IgD-negative memory B cell (primary cell): ENCODE data around the gene ZNF790. TPM values are rescaled to one million over a fixed set of nuclear protein-coding genes. Genes with fewer than 3 reads are reported as not detected.

Experiments
- H3K27ac Mint-ChIP-seq, 3 donors: one replicate each; pipeline ENCODE4 v1.8.0; 2020 to 2022; ENCODE audit warnings: mild to moderate bottlenecking in 3 of 3, mixed read lengths in 3 of 3, moderate library complexity in 1 of 3
- H3K27me3 Mint-ChIP-seq: one replicate; pipeline ENCODE4 v1.8.0; 2021; ENCODE audit warnings: mixed read lengths
- H3K36me3 Mint-ChIP-seq: one replicate; pipeline ENCODE4 v1.8.0; 2020; ENCODE audit warnings: mild to moderate bottlenecking, mixed read lengths
- H3K4me1 Mint-ChIP-seq, 3 donors: one replicate each; pipeline ENCODE4 v1.8.0; 2020 to 2022; ENCODE audit warnings: mixed read lengths in 3 of 3, mild to moderate bottlenecking in 1 of 3
- H3K4me3 Mint-ChIP-seq, 4 donors: one replicate each; pipeline ENCODE4 v1.8.0; 2020 to 2022; ENCODE audit warnings: mild to moderate bottlenecking in 4 of 4, mixed read lengths in 4 of 4, moderate library complexity in 3 of 4
- H3K9me3 Mint-ChIP-seq, 3 donors: one replicate each; pipeline ENCODE4 v1.8.0; 2020 to 2021; ENCODE audit warnings: mixed read lengths in 3 of 3, mild to moderate bottlenecking in 1 of 3
- polyA plus RNA-seq: library from polyadenylated mRNA; unstranded; fragments of 300-500 nt; fragmentation: Illumina TruSeq; gene quantifications from one replicate; pipeline ENCODE4 v1.2.3, GENCODE V29; 2021

ZNF790 gene
- polyA plus RNA-seq: 5.4 TPM

GRCh38 chr19:36837906-36838783 lies at the start of gene ZNF790:
Gene ZNF790, minus strand, starts transcription at chr19:36838387. Its CDS starts 12,768 bp downstream, at chr19:36825619.
- Mint-ChIP-seq H3K9me3 (peaks cover 12 to 28% (median 19%) of the 10 kb centered on the region in 3 donors), H3K4me1 (peaks cover 0 to 7% (median 1%) of the 10 kb centered on the region in 3 donors), H3K27ac (peak within 1 kb of the TSS; percentile 27 to 87 (median 59)), H3K27me3 (no peaks in the 10 kb centered on the region), H3K4me3 (no peak within 1 kb of the TSS), H3K36me3 (peaks cover 22% of the 10 kb centered on the region)

GRCh38 chr19:36876993-36877938 lies 39.1 kb upstream of the ZNF790 start:
- H3K36me3 Mint-ChIP-seq: peaks cover 39% of the 10 kb centered on the region
- peaks cover 0 to 1% (median 0%) of the 10 kb centered on the region in 3 donors for H3K4me1 Mint-ChIP-seq
- H3K27ac Mint-ChIP-seq: no peak overlapping the region
- H3K9me3 Mint-ChIP-seq: peaks cover 21 to 40% (median 39%) of the 10 kb centered on the region in 3 donors
- H3K27me3 Mint-ChIP-seq: no peaks in the 10 kb centered on the region
- H3K4me3 Mint-ChIP-seq: no peak overlapping the region

GRCh38 chr19:36851898-36852297 lies 13.7 kb upstream of the ZNF790 start:
- Mint-ChIP-seq H3K27me3 (no peaks in the 10 kb centered on the region), H3K36me3 (peaks cover 16% of the 10 kb centered on the region), H3K27ac (no peak overlapping the region), H3K4me3 (no peak overlapping the region), H3K4me1 (peaks cover 3 to 10% (median 9%) of the 10 kb centered on the region in 3 donors), H3K9me3 (peaks cover 3 to 18% (median 9%) of the 10 kb centered on the region in 3 donors)

- no peak within 1 kb of the TSS for H3K4me3 Mint-ChIP-seq
- peaks cover 3 to 13% (median 4%) of the 10 kb centered on the region in 3 donors for H3K9me3 Mint-ChIP-seq
- H3K27ac Mint-ChIP-seq: no peak within 1 kb of the TSS
- H3K36me3 Mint-ChIP-seq: peaks cover 17% of the 10 kb centered on the region
- peaks cover 3 to 10% (median 9%) of the 10 kb centered on the region in 3 donors for H3K4me1 Mint-ChIP-seq
- no peaks in the 10 kb centered on the region for H3K27me3 Mint-ChIP-seq
Measured at GRCh38 chr19:36850559-36851442, 12.6 kb upstream of the ZNF790 start, which contains the start of gene ZNF345. Gene ZNF345, plus strand, starts transcription at chr19:36850876. Its CDS starts 25,955 bp downstream, at chr19:36876831.

- no peaks in the 10 kb centered on the region for H3K27me3 Mint-ChIP-seq
- no peak overlapping the region for H3K4me3 Mint-ChIP-seq
- peaks cover 4 to 9% (median 7%) of the 10 kb centered on the region in 3 donors for H3K4me1 Mint-ChIP-seq
- peaks cover 15% of the 10 kb centered on the region for H3K36me3 Mint-ChIP-seq
- H3K27ac Mint-ChIP-seq: no peak overlapping the region
- H3K9me3 Mint-ChIP-seq: peaks cover 0 to 9% (median 0%) of the 10 kb centered on the region in 3 donors
Measured at GRCh38 chr19:36849701-36850558, 11.7 kb upstream of the ZNF790 start.

GRCh38 chr19:36847968-36848367 lies 9.8 kb upstream of the ZNF790 start:
- H3K4me1 Mint-ChIP-seq: peaks cover 4 to 9% (median 5%) of the 10 kb centered on the region in 3 donors

GRCh38 chr19:36838784-36839324 lies 667 bp upstream of the ZNF790 start:
- Mint-ChIP-seq H3K36me3 (peaks cover 20% of the 10 kb centered on the region), H3K4me3 (no peak overlapping the region), H3K27me3 (no peaks in the 10 kb centered on the region), H3K9me3 (peaks cover 9 to 28% (median 14%) of the 10 kb centered on the region in 3 donors), H3K4me1 (peaks cover 0 to 5% (median 1%) of the 10 kb centered on the region in 3 donors), H3K27ac (peak overlapping the region; percentile 27 to 87 (median 59))

More at GRCh38 chr19:36847968-36848367, 9.8 kb upstream of the ZNF790 start:
- no peaks in the 10 kb centered on the region for H3K27me3 Mint-ChIP-seq
- peaks cover 0 to 3% (median 3%) of the 10 kb centered on the region in 3 donors for H3K9me3 Mint-ChIP-seq
- peak overlapping the region in 2 of 4 donors; percentile 71 to 91 for H3K4me3 Mint-ChIP-seq
- H3K36me3 Mint-ChIP-seq: peaks cover 12% of the 10 kb centered on the region
- peak overlapping the region in 1 of 3 donors; percentile 55 for H3K27ac Mint-ChIP-seq

- Mint-ChIP-seq H3K27me3 (no peaks in the 10 kb centered on the region), H3K36me3 (peaks cover 22% of the 10 kb centered on the region), H3K27ac (no peak overlapping the region), H3K4me3 (no peak overlapping the region), H3K9me3 (peaks cover 12 to 33% (median 19%) of the 10 kb centered on the region in 3 donors), H3K4me1 (peaks cover 0 to 7% (median 1%) of the 10 kb centered on the region in 3 donors)
Measured at GRCh38 chr19:36837176-36837905, 846 bp downstream of the ZNF790 start.

- peaks cover 33% of the 10 kb centered on the region for H3K36me3 Mint-ChIP-seq
- no peak overlapping the region for H3K4me3 Mint-ChIP-seq
- H3K9me3 Mint-ChIP-seq: peaks cover 23 to 40% (median 28%) of the 10 kb centered on the region in 3 donors
- H3K27ac Mint-ChIP-seq: no peak overlapping the region
- H3K27me3 Mint-ChIP-seq: no peaks in the 10 kb centered on the region
- H3K4me1 Mint-ChIP-seq: peaks cover 0 to 2% (median 1%) of the 10 kb centered on the region in 3 donors
Measured at GRCh38 chr19:36833430-36833829, 4.8 kb downstream of the ZNF790 start.

GRCh38 chr19:36821758-36822157 lies 16.4 kb downstream of the ZNF790 start:
- Mint-ChIP-seq H3K36me3 (peaks cover 44% of the 10 kb centered on the region), H3K27me3 (no peaks in the 10 kb centered on the region), H3K27ac (no peak overlapping the region), H3K4me3 (peak overlapping the region in 1 of 4 donors; percentile 50), H3K4me1 (peaks cover 0 to 1% (median 0%) of the 10 kb centered on the region in 3 donors), H3K9me3 (peaks cover 17 to 39% (median 39%) of the 10 kb centered on the region in 3 donors)

GRCh38 chr19:36819130-36819630 lies 19.0 kb downstream of the ZNF790 start:
- Mint-ChIP-seq H3K9me3 (peaks cover 12 to 33% (median 27%) of the 10 kb centered on the region in 3 donors), H3K36me3 (peaks cover 44% of the 10 kb centered on the region), H3K4me3 (no peak overlapping the region), H3K27me3 (no peaks in the 10 kb centered on the region), H3K27ac (no peak overlapping the region), H3K4me1 (peaks cover 0 to 1% (median 0%) of the 10 kb centered on the region in 3 donors)

GRCh38 chr19:36807029-36807428 lies 31.2 kb downstream of the ZNF790 start:
- Mint-ChIP-seq H3K27me3 (no peaks in the 10 kb centered on the region), H3K9me3 (peaks cover 4 to 38% (median 31%) of the 10 kb centered on the region in 3 donors), H3K36me3 (peaks cover 34% of the 10 kb centered on the region), H3K4me3 (peak overlapping the region in 1 of 4 donors; percentile 17), H3K27ac (peak overlapping the region in 1 of 3 donors; percentile 5), H3K4me1 (peaks cover 0 to 1% (median 0%) of the 10 kb centered on the region in 3 donors)
